HG02642 (cell line): ENCODE measurements around the gene LEPROT.
"Not testable (repeated sequence)": the region's sequence is repeated elsewhere in the genome, so short reads cannot be mapped to it uniquely, and the experiment has no call there.

ENCODE experiments used
- ATAC-seq: cut with Tn5 transposase; IDR thresholded peaks from one replicate; pipeline ENCODE4 v1.9.1; 2021; ENCODE audit warnings: mild to moderate bottlenecking; ENCODE audit not compliant: unreplicated experiment, poor library complexity

LEPROT gene

GRCh38 chr1:65434255-65434654 is 13.8 kb downstream of the LEPROT start:
- no peak for ATAC-seq

DNA sequence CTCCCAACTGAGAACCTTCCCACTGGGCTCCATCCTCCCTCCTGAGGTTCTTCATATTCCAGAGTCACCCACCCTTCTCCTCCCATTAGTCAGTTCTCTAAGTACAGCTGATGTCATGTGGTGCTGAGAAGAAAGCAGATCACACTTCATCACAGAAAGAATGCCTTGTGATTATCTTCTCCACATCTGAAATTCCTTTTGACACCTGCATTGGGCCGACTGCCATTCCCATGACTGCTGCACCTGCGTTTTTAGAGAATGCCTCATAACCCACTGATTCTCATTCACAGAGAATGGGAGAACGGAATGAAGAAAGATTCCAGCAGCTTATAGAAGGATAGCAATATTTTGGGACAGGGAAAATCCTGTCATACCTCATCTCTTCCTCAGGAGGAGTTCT is 14.3 kb downstream of the LEPROT start:
- ATAC-seq = no peak

GRCh38 chr1:65435987-65436386 is 15.5 kb downstream of the LEPROT start:
- ATAC-seq = no peak

DNA sequence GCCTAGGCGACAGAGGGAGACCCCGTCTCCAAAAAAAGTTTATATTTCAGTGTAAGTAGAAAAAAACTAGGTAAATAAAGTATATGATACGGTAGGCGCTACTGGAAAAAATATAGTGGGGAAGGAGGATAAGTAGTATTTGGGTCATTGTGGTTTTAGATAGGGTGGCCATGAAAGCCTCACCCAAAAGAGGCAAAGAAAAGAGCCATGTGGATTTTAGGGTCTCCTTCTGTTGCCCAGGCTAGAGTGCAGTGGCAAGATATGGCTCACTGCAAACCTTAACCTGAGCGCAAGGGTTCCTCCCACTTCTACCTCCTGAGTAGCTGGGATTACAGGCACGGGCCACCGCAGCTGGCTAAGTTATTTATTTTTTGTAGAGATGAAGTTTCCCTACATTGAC is 17.1 kb downstream of the LEPROT start:
- no peak for ATAC-seq

DNA sequence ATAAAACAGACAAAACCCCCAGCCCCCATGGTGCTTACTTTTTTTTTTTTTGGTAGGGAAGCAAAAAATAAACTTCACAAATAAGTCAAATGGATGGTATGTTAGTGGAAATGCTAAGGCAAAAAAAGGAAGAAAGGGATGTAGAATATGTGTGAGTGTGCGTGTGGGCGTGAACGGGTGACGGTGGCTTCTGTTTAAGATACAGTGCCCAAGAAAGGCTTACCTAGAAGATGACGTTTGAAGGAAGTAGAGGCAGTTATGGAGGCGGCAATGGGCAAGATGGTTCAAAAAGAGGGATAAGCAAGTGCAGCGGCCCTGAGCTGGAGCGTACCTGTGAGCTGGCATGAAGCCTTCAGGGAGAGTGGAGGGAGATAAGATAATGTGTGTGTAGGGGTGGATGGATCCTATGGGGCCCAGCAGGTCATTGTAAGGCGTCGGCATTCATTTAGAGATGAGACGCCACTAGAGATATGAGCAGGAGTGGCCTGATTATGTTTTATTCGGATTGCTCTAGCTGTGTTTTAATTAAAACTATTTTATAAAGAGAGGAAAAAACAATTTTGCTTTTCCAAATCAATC is 19.9 kb downstream of the LEPROT start:
- ATAC-seq = no peak

- ATAC-seq = no peak
Measured at GRCh38 chr1:65440915-65441314, 20.4 kb downstream of the LEPROT start.

- no peak for ATAC-seq
Measured at GRCh38 chr1:65441464-65441863, 21.0 kb downstream of the LEPROT start.

- ATAC-seq = no peak
Measured at GRCh38 chr1:65442442-65442841, 22.0 kb downstream of the LEPROT start.

- ATAC-seq = no peak
Measured at GRCh38 chr1:65443647-65444046, 23.2 kb downstream of the LEPROT start.

- ATAC-seq = no peak
Measured at GRCh38 chr1:65444128-65444640, 23.7 kb downstream of the LEPROT start.

DNA sequence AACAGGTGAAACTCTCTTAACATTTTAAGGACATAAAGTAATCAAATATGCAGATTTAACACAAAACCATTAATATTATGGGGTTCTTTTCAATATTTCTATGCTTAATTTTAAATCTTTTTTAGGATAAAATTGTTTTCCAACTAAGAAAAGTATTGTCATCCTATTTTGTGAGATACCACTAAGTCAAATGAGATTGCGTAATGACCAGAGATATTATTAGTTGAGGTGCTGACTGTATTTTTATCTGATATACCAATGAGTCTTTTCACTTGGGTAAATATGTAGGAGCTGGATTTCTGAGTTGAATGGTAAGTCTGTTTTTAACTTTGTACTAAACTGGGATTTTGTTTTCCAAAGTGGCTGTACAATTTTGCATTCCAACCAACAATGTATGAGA is 25.4 kb downstream of the LEPROT start:
- ATAC-seq = no peak

GRCh38 chr1:65449214-65449823 is 28.9 kb downstream of the LEPROT start:
- no peak for ATAC-seq

DNA sequence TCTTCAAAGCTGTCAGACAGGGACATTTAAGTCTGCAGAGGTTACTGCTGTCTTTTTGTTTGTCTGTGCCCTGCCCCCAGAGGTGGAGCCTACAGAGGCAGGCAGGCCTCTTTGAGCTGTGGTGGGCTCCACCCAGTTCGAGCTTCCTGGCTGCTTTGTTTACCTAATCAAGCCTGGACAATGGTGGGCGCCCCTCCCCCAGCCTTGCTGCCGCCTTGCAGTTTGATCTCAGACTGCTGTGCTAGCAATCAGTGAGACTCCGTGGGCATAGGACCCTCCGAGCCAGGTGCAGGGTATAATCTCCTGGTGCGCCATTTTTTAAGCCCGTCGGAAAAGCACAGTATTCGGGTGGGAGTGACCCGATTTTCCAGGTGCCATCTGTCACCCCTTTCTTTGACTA is 35.2 kb downstream of the LEPROT start:
- ATAC-seq = not testable (repeated sequence)

- no peak for ATAC-seq
Measured at GRCh38 chr1:65456481-65456880, 36.0 kb downstream of the LEPROT start.

DNA sequence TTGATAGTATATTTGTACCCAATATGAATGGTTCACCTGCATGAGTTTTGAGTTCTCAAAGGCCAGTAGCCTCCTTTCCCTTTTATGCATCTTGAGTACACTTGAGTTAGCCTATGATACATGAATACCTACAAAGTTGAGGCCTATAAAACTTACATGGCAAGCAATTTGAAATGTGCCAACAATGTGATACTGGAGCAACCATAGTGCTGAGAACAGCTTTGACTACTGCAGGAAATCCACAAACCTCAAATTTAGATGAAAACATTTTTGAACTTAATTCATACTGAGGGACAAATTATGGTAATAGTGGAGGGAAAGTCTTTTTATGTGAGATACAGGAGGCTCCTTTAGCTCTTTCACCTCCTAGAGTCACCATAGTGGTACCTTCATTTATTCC is 37.4 kb downstream of the LEPROT start:
- no peak for ATAC-seq

DNA sequence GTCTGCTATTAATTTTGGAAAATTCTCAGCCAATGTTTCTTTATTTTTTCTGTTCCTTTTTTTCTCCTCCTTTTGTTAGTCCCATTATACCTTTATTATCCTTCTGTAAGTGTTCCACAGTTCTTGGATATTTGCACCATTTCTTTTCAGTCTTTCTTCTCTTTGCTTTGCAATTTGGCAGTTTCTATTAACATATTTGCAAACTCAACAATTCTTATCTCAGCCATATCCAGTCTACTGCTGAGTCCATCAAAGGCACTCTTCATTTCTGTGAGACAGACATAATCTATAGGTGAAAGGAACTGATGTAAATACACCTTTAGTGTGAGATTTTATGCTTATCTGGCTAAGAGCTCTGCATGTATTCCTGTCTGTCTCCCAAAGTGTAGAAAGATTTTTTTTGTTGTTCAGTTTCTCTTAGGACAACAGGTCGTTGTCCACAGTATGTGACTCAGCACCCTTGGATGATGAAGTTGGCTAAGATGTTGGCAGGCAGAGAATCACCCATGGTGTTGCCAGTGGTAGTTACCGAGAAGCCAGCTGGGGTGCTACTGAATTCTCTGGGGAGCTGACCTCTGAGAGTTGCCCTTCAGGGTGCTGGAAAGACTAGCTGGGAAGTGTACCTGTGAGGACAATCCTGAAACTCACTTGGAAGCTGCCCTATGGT is 38.4 kb downstream of the LEPROT start:
- no peak for ATAC-seq

- ATAC-seq = peak; percentile 77
Measured at GRCh38 chr1:65459397-65459768, 38.9 kb downstream of the LEPROT start.

DNA sequence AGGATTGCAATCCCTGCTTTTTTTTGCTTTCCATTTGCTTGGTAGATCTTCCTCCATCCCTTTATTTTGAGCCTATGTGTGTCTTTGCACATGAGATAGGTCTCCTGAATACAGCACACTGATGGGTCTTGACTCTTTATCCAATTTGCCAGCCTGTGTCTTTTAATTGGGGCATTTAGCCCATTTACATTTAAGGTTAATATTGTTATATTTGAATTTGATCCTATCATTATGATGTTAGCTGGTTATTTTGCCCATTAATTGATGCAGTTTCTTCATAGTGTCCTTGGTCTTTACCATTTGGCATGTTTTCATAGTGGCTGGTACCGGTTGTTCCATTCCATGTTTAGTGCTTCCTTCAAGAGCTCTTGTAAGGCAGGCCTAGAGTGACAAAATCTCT is 45.4 kb downstream of the LEPROT start:
- not testable (repeated sequence) for ATAC-seq

GRCh38 chr1:65467536-65467935 is 47.1 kb downstream of the LEPROT start:
- no peak for ATAC-seq

DNA sequence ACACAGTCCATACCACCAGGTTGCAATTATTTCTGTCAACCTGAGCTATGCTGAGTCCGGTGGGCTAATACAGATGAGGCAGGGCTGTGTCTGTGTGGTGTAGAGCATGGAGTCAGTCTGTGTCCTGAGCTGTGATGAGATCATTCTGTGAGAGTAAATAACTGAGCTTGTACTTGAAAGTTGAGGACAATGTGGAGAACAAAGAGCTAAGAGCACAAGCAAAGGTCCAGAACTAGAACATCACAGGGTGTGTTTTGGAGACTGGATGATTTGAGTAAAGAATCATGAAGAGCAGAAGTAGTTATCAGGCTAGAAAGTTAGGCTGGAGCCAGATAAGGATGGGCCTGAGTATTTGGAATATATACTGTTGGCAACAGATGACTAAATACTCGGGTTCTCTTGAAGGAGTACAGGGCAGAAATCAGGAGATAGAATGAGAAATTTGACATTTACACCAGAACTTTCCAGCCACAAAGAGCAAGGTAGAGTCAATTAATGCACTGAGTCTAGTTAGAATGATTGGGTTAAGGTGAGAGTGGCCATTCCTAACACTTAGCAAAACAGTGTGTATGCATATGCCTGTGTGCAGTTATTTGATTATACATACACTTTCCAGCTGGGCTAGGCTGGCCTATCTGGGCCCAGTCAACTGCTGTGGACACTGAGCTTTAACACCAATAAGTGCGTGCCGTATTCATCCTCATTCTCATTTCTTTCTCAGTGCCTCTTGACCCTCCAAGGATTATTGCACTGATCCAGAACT is 48.8 kb downstream of the LEPROT start:
- no peak for ATAC-seq

DNA sequence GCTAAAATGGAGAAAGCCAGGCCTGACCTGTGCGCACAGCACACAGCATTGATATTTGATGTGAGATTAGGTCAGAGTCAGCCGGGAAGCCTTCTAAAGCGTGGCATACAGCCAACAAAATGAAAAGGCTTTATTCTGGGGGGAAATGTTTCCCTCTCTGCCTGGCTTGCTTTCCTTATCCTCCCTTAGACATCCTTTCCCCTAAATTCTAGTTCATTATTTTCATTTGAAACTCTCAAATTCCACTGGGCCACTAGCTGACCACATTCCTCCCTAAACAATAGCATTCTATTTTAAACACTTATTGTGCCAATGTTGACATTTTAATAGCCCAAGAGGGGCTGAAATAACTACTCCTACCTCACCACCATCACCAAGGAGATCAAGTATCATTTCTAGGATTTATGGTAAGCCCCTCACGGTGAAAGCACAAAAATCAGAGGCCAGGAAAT is 49.4 kb downstream of the LEPROT start:
- no peak for ATAC-seq
